HepG2 (cell line): ENCODE measurements around the gene POLR2J2.
"Not testable (repeated sequence)": the region's sequence is repeated elsewhere in the genome, so short reads cannot be mapped to it uniquely, and the experiment has no call there.

Source experiments
- EZH2 ChIP-seq: conservative IDR thresholded peaks from 2 replicates; pipeline ENCODE4 v1.6.1; 2012; ENCODE audit warnings: mild to moderate bottlenecking, low read depth, low read length, moderate library complexity
- FOXJ3 ChIP-seq: sonication (generic); formaldehyde crosslinking; IDR thresholded peaks from 2 replicates; pipeline ENCODE4 v1.4.0; 2020; ENCODE audit warnings: missing genetic modification reagents, mild to moderate bottlenecking, borderline replicate concordance
- HDAC2 ChIP-seq: sonication (generic); formaldehyde crosslinking; IDR thresholded peaks from 2 replicates; pipeline ENCODE4 v1.4.0; 2020; ENCODE audit warnings: missing genetic modification reagents
- HNF1A ChIP-seq, 2 experiments: sonication (generic) in 1 of 2; formaldehyde crosslinking in 1 of 2; IDR thresholded peaks; 2 replicates each; pipeline versions ENCODE4 v1.4.0 to v1.6.1; 2016 to 2020; ENCODE audit warnings: borderline replicate concordance in 1 of 2, low read depth in 1 of 2, mild to moderate bottlenecking in 1 of 2, missing genetic modification reagents in 1 of 2
- PHF21A ChIP-seq: sonication (generic); formaldehyde crosslinking; IDR thresholded peaks from 2 replicates; pipeline ENCODE4 v1.5.0; 2020; ENCODE audit warnings: mild to moderate bottlenecking, missing genetic modification reagents
- TAF1 ChIP-seq: sonication (generic); formaldehyde crosslinking; IDR thresholded peaks from 2 replicates; pipeline ENCODE4 v1.4.0; 2020; ENCODE audit warnings: missing genetic modification reagents
- ZNF274 ChIP-seq: sonication (generic); formaldehyde crosslinking; IDR thresholded peaks from 2 replicates; pipeline ENCODE4 v1.5.1; 2020; ENCODE audit warnings: mild to moderate bottlenecking, missing genetic modification reagents
- ZNF407 ChIP-seq: sonication (generic); formaldehyde crosslinking; IDR thresholded peaks from one replicate; pipeline ENCODE4 v1.5.1; 2020; ENCODE audit warnings: mild to moderate bottlenecking, missing genetic modification reagents; ENCODE audit errors: not compliant biosample characterization
- ZNF530 ChIP-seq: sonication (generic); formaldehyde crosslinking; IDR thresholded peaks from 2 replicates; pipeline ENCODE4 v1.5.0; 2020; ENCODE audit warnings: low read depth, mild to moderate bottlenecking, missing genetic modification reagents
- TF ChIP-seq, protein P1 (sequence below): sonication (generic); formaldehyde crosslinking; IDR thresholded peaks from 2 replicates; pipeline ENCODE4 v1.5.1; 2020; ENCODE audit warnings: mild to moderate bottlenecking, missing genetic modification reagents, moderate library complexity

- TF ChIP-seq HNF1A (IDR thresholded peaks at IDR 0.05; ENCODE audit: low read depth); HNF1A (CRISPR knock-in tag; IDR thresholded peaks at IDR 0.05; ENCODE audit: borderline replicate concordance); FOXJ3 (CRISPR knock-in tag); EZH2; TAF1 (CRISPR knock-in tag); ZNF407 (CRISPR knock-in tag); ZNF274 (CRISPR knock-in tag); ZNF530 (CRISPR knock-in tag); PHF21A (CRISPR knock-in tag); HDAC2 (CRISPR knock-in tag): not testable (repeated sequence)
- TF ChIP-seq, protein P1, sequence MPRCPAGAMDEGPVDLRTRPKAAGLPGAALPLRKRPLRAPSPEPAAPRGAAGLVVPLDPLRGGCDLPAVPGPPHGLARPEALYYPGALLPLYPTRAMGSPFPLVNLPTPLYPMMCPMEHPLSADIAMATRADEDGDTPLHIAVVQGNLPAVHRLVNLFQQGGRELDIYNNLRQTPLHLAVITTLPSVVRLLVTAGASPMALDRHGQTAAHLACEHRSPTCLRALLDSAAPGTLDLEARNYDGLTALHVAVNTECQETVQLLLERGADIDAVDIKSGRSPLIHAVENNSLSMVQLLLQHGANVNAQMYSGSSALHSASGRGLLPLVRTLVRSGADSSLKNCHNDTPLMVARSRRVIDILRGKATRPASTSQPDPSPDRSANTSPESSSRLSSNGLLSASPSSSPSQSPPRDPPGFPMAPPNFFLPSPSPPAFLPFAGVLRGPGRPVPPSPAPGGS (CRISPR knock-in tag), result not testable (repeated sequence)
Observed at GRCh38 chr7:102638848-102639247, 32.6 kb downstream of the POLR2J2 start.
